ENCODE data around the gene EPN1. TPM values are rescaled to one million over a fixed set of nuclear protein-coding genes. Genes with fewer than 3 reads are reported as not detected.

EPN1 gene
- total RNA-seq, 4 donors from 2014 or later = 121 to 242 (median 185) TPM

- in situ Hi-C loops (cut with MboI; ENCODE audit: low pct_ligation_motif_present in 1 of 4, low pct_unique_long_range_greater_than_20kb in 1 of 4, low sequenced_read_pairs in 3 of 4) = no loop called here
- H3K36me3 ChIP-seq = peaks cover 0 to 26% (median 13%) of the 10 kb centered on the region in 4 donors
- peak overlapping the region; percentile 84 to 93 (median 88) for H3K27ac ChIP-seq
Measured at GRCh38 chr19:55686311-55687050, 11.5 kb downstream of the EPN1 start.

GRCh38 chr19:55687281-55688201, 12.5 kb downstream of the EPN1 start:
- WGBS, 2 donors (ENCODE audit: low coverage in 1 of 2) = 56% methylated on average over 22 of the region's 22 CpGs; no CpG with 5 or more reads in 1 of the 2 donors
- H3K27me3 ChIP-seq = no peaks in the 10 kb centered on the region
- no peaks in the 10 kb centered on the region for H3K9me3 ChIP-seq
- intact Hi-C loops (cut with DNase I; ENCODE audit: low total_unique reads) = no loop called here
- in situ Hi-C loops (cut with MboI; ENCODE audit: low pct_ligation_motif_present in 1 of 4, low pct_unique_long_range_greater_than_20kb in 1 of 4, low sequenced_read_pairs in 3 of 4) = no loop called here
- DNase-seq = peak; percentile 73
- no peak overlapping the region for H3K4me3 ChIP-seq
- H3K36me3 ChIP-seq = peaks cover 0 to 33% (median 17%) of the 10 kb centered on the region in 4 donors
- TF ChIP-seq POLR2AphosphoS5 (IDR thresholded peaks at IDR 0.05) (peak in 1 of 3 donors; percentile 12), CTCF (IDR thresholded peaks at IDR 0.05) (no peak), EP300 (IDR thresholded peaks at IDR 0.05; ENCODE audit: low read depth) (no peak), POLR2A (IDR thresholded peaks at IDR 0.05) (no peak)
- H3K4me1 ChIP-seq = peaks cover 22 to 63% (median 56%) of the 10 kb centered on the region in 4 donors
- H3K27ac ChIP-seq = peak overlapping the region; percentile 84 to 93 (median 89)

More at GRCh38 chr19:55686311-55687050, 11.5 kb downstream of the EPN1 start:
- DNase-seq = no peak
- no peaks in the 10 kb centered on the region for H3K27me3 ChIP-seq
- no peaks in the 10 kb centered on the region for H3K9me3 ChIP-seq
- intact Hi-C loops (cut with DNase I; ENCODE audit: low total_unique reads) = no loop called here
- TF ChIP-seq EP300 (IDR thresholded peaks at IDR 0.05; ENCODE audit: low read depth) (no peak), POLR2A (IDR thresholded peaks at IDR 0.05) (no peak), CTCF (IDR thresholded peaks at IDR 0.05) (no peak), POLR2AphosphoS5 (IDR thresholded peaks at IDR 0.05) (no peak)
- no peak overlapping the region for H3K4me3 ChIP-seq
- peaks cover 22 to 73% (median 61%) of the 10 kb centered on the region in 4 donors for H3K4me1 ChIP-seq
- WGBS, 2 donors (ENCODE audit: low coverage in 1 of 2) = 65 to 80% methylated on average over 4 to 24 of the region's 29 CpGs

GRCh38 chr19:55688422-55689218, 13.6 kb downstream of the EPN1 start:
- peak; percentile 87 for DNase-seq
- Histone ChIP-seq H3K4me1 (peaks cover 22 to 55% (median 51%) of the 10 kb centered on the region in 4 donors), H3K36me3 (peaks cover 0 to 43% (median 18%) of the 10 kb centered on the region in 4 donors), H3K27me3 (no peaks in the 10 kb centered on the region), H3K4me3 (no peak overlapping the region), H3K27ac (peak overlapping the region; percentile 84 to 93 (median 89)), H3K9me3 (no peaks in the 10 kb centered on the region)
- peak; percentile 58 for TF ChIP-seq POLR2A (IDR thresholded peaks at IDR 0.05)
- TF ChIP-seq EP300 (IDR thresholded peaks at IDR 0.05; ENCODE audit: low read depth) = no peak
- peak in 1 of 5 experiments; percentile 23 for TF ChIP-seq CTCF (IDR thresholded peaks at IDR 0.05)
- TF ChIP-seq POLR2AphosphoS5 (IDR thresholded peaks at IDR 0.05) = peak; percentile 31 to 66 (median 56)
- WGBS, 2 donors (ENCODE audit: low coverage in 1 of 2) = 48% methylated on average over 27 of the region's 27 CpGs; no CpG with 5 or more reads in 1 of the 2 donors
- intact Hi-C loops (cut with DNase I; ENCODE audit: low total_unique reads) = no loop called here
- in situ Hi-C loops (cut with MboI; ENCODE audit: low pct_ligation_motif_present in 1 of 4, low pct_unique_long_range_greater_than_20kb in 1 of 4, low sequenced_read_pairs in 3 of 4) = no loop called here

Measured in transverse colon (tissue), 4 donors.